ENCODE data around the gene NFATC3. TPM values are rescaled to one million over a fixed set of nuclear protein-coding genes. Genes with fewer than 3 reads are reported as not detected.
"Not testable (repeated sequence)": the region's sequence is repeated elsewhere in the genome, so short reads cannot be mapped to it uniquely, and the experiment has no call there.

Gene NFATC3
- total RNA-seq, 1 donor from 2014 or later = 34.2 TPM

- Histone ChIP-seq H2AFZ (replicated peaks) (no peak overlapping the region), H3K27me3 (no peaks in the 10 kb centered on the region), H3K79me2 (ENCODE audit: low read depth) (peaks cover 5% of the 10 kb centered on the region), H3K9me3 (ENCODE audit: low read depth) (no peaks in the 10 kb centered on the region), H3K4me1 (no peaks in the 10 kb centered on the region), H3K9ac (no peak overlapping the region), H3K36me3 (no peaks in the 10 kb centered on the region), H4K20me1 (ENCODE audit: low read depth) (peaks cover 4% of the 10 kb centered on the region), H3K27ac (no peak overlapping the region), H3F3A (ENCODE audit: low read depth) (no peaks in the 10 kb centered on the region), H3K4me3 (no peak overlapping the region), H3K4me2 (no peak overlapping the region)
- Mint-ChIP-seq H3K36me3 (no peaks in the 10 kb centered on the region), H3K4me1 (peaks cover 4% of the 10 kb centered on the region), H3K27ac (no peak overlapping the region), H3K27me3 (ENCODE audit: insufficient read depth, low read depth) (no peaks in the 10 kb centered on the region), H3K9me3 (no peaks in the 10 kb centered on the region), H3K4me3 (no peak overlapping the region)
- DNase-seq (ENCODE audit: low spot score) = no peak
- no peak for TF ChIP-seq CTCF (IDR thresholded peaks at IDR 0.05)
- TF ChIP-seq EZH2 (IDR thresholded peaks at IDR 0.05) = no peak
Measured at GRCh38 chr16:68149596-68149995, 64.4 kb downstream of the NFATC3 start.

DNA sequence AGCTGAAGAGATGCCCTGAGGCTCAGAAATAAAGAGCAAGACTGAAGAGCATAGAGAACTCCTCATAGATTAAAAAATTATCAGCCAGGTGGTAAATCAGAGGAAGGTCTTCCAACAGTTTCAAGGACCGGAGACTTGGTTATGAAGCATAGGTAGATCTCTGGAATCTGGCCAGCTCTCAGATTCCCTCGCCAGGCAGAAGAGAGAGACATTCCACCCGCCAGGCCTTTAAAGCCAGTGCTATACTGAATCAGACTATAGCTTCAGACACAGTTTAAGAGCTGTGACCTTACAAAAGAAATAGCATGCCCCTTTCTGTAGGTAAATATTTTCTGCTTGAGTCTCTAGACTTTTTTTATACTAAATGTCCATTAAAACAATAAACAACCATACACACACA, 70.3 kb downstream of the NFATC3 start:
- Histone ChIP-seq H3K4me2 (no peak overlapping the region), H3K4me3 (no peak overlapping the region), H3K9ac (no peak overlapping the region), H3K79me2 (ENCODE audit: low read depth) (no peaks in the 10 kb centered on the region), H3K36me3 (peaks cover 14% of the 10 kb centered on the region), H3F3A (ENCODE audit: low read depth) (no peaks in the 10 kb centered on the region), H3K27me3 (no peaks in the 10 kb centered on the region), H2AFZ (replicated peaks) (no peak overlapping the region), H4K20me1 (ENCODE audit: low read depth) (peaks cover 14% of the 10 kb centered on the region), H3K27ac (no peak overlapping the region), H3K9me3 (ENCODE audit: low read depth) (no peaks in the 10 kb centered on the region), H3K4me1 (no peaks in the 10 kb centered on the region)
- Mint-ChIP-seq H3K36me3 (peaks cover 4% of the 10 kb centered on the region), H3K27ac (no peak overlapping the region), H3K4me3 (no peak overlapping the region), H3K27me3 (ENCODE audit: insufficient read depth, low read depth) (no peaks in the 10 kb centered on the region), H3K4me1 (peaks cover 6% of the 10 kb centered on the region), H3K9me3 (no peaks in the 10 kb centered on the region)
- no peak for DNase-seq (ENCODE audit: low spot score)
- no peak for TF ChIP-seq EZH2 (IDR thresholded peaks at IDR 0.05)
- TF ChIP-seq CTCF (IDR thresholded peaks at IDR 0.05) = no peak
- TF ChIP-seq EZH2phosphoT487 (IDR thresholded peaks at IDR 0.05) = no peak

GRCh38 chr16:68162413-68162812, 77.2 kb downstream of the NFATC3 start:
- TF ChIP-seq CTCF (IDR thresholded peaks at IDR 0.05) = no peak
- no peak for TF ChIP-seq EZH2 (IDR thresholded peaks at IDR 0.05)
- TF ChIP-seq EZH2phosphoT487 (IDR thresholded peaks at IDR 0.05) = no peak
- Histone ChIP-seq H2AFZ (replicated peaks) (no peak overlapping the region), H3K79me2 (ENCODE audit: low read depth) (no peaks in the 10 kb centered on the region), H4K20me1 (ENCODE audit: low read depth) (no peaks in the 10 kb centered on the region), H3K9me3 (ENCODE audit: low read depth) (no peaks in the 10 kb centered on the region), H3K27me3 (no peaks in the 10 kb centered on the region), H3K36me3 (peaks cover 27% of the 10 kb centered on the region), H3K4me1 (no peaks in the 10 kb centered on the region), H3F3A (ENCODE audit: low read depth) (no peaks in the 10 kb centered on the region), H3K4me3 (no peak overlapping the region), H3K9ac (no peak overlapping the region), H3K27ac (no peak overlapping the region), H3K4me2 (no peak overlapping the region)
- Mint-ChIP-seq H3K9me3 (peaks cover 5% of the 10 kb centered on the region), H3K4me1 (no peaks in the 10 kb centered on the region), H3K27ac (no peak overlapping the region), H3K36me3 (peaks cover 36% of the 10 kb centered on the region), H3K27me3 (ENCODE audit: insufficient read depth, low read depth) (no peaks in the 10 kb centered on the region), H3K4me3 (no peak overlapping the region)
- no peak for DNase-seq (ENCODE audit: low spot score)

- not testable (repeated sequence) for H3K9ac ChIP-seq; DNase-seq (ENCODE audit: low spot score); H3K4me2 ChIP-seq; H3F3A ChIP-seq (ENCODE audit: low read depth); H3K9me3 Mint-ChIP-seq; H3K4me3 ChIP-seq; H3K27me3 ChIP-seq; H4K20me1 ChIP-seq (ENCODE audit: low read depth); H3K9me3 ChIP-seq (ENCODE audit: low read depth); H3K79me2 ChIP-seq (ENCODE audit: low read depth); H3K27ac Mint-ChIP-seq; H3K27me3 Mint-ChIP-seq (ENCODE audit: insufficient read depth, low read depth); H3K4me1 ChIP-seq; H3K4me3 Mint-ChIP-seq; H3K4me1 Mint-ChIP-seq; H3K27ac ChIP-seq; H2AFZ ChIP-seq (replicated peaks)
- H3K36me3 ChIP-seq = peaks cover 20% of the 10 kb centered on the region
- H3K36me3 Mint-ChIP-seq = peaks cover 35% of the 10 kb centered on the region
Measured at GRCh38 chr16:68163275-68163674, 78.1 kb downstream of the NFATC3 start.

Data from neural progenitor cell (in vitro differentiated cells).